ENCODE results near the gene GGT7.
"Not testable (repeated sequence)": the region's sequence is repeated elsewhere in the genome, so short reads cannot be mapped to it uniquely, and the experiment has no call there.

GGT7 gene

DNA sequence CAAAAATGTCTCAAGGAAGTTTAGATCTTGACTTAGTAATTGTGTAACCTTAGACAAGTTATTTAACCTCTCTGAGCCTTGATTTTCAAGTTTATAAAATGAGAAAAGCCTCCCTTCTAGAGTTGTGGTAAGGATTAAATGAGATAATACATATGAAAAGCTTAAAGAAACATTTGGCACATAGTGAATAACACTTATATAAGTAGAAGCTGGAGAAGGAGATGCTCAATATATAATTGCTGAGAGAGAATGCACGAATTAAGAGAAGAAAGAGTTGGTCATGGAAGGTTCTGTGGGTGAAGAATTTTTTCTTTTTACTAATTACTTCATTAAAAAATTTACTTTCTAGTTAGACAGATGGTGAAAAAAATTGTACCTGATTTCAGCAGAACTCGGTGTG lies 9.0 kb upstream of the GGT7 start:
- no peak for DNase-seq (ENCODE audit: low spot score)

DNA sequence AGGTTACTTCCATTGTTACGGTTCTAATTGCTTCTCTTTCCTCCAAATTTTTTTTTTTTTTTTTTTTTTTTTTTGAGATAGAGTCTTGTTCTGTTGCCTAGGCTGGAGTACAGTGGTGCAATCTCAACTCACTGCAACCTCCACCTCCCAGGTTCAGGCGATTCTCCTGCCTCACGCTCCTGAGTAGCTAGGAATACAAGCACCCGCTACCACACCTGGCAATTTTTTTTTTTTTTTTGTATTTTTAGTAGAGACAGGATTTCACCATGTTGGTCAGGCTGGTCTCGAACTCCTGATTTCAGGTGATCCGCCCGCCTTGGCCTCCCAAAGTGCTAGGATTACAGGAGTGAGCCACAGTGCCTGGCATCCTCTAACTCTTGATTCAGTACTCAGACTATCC lies 8.3 kb upstream of the GGT7 start:
- DNase-seq (ENCODE audit: low spot score), result not testable (repeated sequence)

- no peak for DNase-seq (ENCODE audit: low spot score)
Observed at GRCh38 chr20:34880215-34880850, 7.7 kb upstream of the GGT7 start.

DNA sequence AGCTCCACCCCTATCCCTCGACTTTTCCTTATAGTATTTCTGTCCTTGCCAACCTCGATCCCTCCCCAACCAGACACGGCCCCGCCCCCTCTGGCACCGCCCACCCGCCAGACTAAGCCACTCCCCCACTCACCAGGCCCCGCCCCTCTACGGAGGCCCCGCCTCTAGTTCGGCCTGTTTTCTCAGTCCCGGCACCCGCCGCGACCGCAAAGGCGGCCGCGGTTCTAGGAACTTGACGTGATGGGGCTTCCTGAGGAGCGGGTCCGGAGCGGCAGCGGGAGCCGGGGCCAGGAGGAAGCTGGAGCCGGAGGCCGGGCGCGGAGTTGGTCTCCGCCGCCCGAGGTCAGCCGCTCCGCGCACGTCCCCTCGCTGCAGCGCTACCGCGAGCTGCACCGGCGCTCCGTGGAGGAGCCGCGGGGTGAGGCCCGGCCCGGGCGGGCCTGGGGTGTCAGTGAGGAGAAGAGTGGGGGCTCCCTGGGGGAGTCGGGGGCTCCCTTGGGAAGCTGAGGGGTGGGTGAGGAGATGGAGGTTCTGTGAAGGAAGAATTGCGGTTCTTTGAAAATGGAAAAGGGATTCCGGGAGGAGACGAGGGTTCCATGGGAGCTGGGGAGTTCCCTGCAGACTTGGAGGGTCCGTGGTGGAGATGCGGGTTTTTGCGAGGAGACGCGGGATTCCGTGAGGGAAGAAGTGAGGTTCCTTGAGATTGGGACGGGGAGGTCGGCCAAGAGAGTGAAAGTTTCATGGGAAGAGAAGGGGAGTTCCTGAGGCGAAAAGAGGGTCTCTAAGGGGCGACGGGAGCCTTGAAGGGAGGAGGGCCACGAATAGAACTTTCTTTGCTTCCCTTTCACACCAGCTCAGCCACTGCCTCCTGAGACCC lies 4.0 kb upstream of the GGT7 start, which contains the start of gene ACSS2:
TSS of gene ACSS2 (plus strand) at position 207 of the 877 bp plus-strand sequence. CDS start at position 241, 34 bp downstream.
- no peak for DNase-seq (ENCODE audit: low spot score)

DNA sequence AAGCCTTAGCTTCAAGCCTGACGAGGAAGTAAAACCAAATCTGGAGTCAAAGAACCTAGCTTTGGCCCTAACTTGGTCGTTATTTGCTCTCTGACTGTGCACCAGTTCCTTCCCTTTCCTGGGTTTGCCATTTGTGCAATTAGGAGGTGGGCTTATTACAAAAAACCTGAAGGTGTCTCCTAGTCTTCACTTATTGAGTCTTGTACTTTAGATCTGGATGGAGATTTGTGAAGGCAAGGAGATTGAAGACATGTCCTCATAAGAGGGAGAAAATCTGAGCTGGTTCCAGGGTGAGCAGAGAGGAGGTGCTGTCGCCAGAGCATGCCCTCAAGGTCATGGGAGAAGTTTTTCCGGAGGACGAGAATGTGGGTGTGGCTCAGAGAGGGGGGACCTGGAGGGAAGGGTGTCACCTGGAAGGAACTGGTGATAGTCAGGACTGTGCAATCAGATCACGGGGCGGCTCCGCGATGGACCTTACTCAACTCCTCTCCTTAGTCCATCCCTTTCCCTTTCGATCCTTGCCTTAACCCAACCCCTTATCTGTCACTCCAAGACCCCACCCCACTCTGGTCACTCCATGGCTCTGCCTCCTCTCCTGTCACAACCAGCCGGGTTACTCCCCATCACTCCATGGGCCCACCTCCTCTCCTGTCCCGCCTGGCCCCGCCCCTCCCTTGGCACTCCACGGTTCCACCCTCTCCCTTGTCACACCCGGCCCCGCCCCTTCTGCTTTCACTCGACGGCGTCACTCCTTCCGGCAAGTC lies 3.2 kb upstream of the GGT7 start:
- peak; percentile 99 for DNase-seq (ENCODE audit: low spot score)

- peak; percentile 76 for DNase-seq (ENCODE audit: low spot score)
Observed at GRCh38 chr20:34874094-34874654, 1.5 kb upstream of the GGT7 start.

GRCh38 chr20:34873583-34874093 lies 982 bp upstream of the GGT7 start:
- DNase-seq (ENCODE audit: low spot score), result no peak

- no peak for DNase-seq (ENCODE audit: low spot score)
Observed at GRCh38 chr20:34871966-34872621, 562 bp downstream of the GGT7 start.

DNA sequence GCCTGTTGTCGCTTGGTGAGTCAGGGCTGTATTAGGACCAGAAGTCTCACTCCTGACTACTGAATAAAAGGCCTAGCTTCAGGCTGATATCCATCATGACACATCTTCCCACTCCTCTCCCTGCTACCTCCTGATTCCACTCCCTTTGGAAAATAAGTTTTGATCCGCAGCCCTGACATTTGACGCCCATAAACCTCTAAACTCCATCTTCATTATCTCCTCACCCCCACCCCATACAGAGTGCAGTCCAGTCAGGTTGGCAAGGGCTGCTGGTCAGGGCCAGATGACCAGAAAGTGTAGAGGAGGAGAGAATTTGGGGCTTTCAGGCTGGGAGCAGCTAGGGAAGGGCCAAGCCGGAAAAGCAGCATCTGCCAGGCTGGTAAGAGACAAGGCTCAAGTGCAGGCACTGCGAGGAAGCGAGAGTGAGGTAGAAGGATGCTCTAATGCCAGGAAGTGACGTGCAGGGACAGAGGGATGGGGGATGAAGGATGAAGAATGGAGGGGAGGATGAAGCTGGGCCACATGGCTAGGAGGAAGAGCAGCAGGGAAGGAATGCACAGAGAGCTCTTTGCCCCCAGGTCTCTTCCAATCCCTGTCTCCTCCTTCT lies 1.2 kb downstream of the GGT7 start:
- DNase-seq (ENCODE audit: low spot score), result no peak

- DNase-seq (ENCODE audit: low spot score), result no peak
Observed at GRCh38 chr20:34864216-34864615, 8.4 kb downstream of the GGT7 start.

GRCh38 chr20:34863421-34863965 lies 9.2 kb downstream of the GGT7 start:
- no peak for DNase-seq (ENCODE audit: low spot score)

DNA sequence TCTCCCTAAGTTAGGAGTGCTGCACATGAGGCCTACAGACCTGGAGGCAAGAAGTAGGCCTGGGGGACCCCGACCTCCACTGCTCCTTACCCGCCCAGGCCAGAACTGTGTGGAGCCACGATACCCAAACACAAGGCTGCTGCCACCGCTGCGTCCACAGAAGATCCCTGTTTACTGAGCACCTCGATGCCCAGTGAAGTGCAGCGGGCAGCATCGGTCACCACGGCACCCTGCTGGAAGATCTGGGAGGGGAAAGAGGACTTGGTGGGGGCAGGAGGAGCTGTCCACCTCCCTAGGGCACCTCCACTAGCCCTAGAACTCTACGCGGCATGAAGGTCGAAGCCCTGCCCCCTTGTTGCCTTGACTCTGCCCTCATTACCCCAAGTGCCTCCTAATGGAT lies 9.9 kb downstream of the GGT7 start:
- DNase-seq (ENCODE audit: low spot score), result no peak

- no peak for DNase-seq (ENCODE audit: low spot score)
Observed at GRCh38 chr20:34861386-34862084, 11.1 kb downstream of the GGT7 start.

GRCh38 chr20:34859826-34860545 lies 12.7 kb downstream of the GGT7 start:
- DNase-seq (ENCODE audit: low spot score), result no peak

GRCh38 chr20:34859367-34859766 lies 13.3 kb downstream of the GGT7 start:
- no peak for DNase-seq (ENCODE audit: low spot score)

DNA sequence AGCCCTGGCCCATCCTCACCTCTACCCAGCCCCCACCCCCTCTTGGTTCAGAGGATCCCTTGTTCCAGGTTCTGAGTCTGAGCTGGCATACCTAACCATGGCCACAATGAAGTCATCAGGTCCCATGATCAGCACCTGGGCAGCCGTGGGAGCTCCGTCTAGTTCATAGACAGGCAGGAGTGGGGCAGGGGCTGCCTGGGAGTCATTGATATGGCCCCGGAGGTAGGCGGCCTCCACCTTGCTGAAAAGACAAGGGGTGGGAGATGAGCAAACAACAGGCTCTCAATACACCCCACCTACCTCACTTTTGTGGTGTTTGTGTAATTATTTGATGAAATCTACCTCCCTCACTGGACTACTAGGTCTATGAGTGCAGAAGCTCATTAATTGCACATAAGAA lies 20.4 kb downstream of the GGT7 start:
- no peak for DNase-seq (ENCODE audit: low spot score)

GRCh38 chr20:34850969-34851368 lies 21.7 kb downstream of the GGT7 start:
- DNase-seq (ENCODE audit: low spot score), result no peak

DNA sequence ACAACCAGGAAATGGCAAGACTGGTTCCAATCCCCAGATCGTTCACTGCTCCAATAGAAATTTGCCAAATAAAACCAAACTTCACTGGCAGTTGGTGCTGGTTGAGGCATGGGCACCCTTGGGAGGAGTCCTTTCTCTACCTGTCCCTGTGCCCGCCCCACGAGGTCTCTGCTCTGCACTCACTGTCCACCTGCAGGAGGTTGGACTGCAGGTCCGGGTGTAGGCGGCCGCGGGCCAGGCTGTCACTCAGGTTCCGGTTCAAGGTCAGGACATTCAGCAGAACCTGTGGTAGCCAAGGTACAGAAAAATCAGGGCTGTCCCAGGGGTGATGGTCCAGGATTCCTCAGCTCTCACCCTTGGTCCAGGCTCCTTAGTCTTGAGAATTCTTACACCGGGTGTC lies 22.9 kb downstream of the GGT7 start:
- no peak for DNase-seq (ENCODE audit: low spot score)

DNA sequence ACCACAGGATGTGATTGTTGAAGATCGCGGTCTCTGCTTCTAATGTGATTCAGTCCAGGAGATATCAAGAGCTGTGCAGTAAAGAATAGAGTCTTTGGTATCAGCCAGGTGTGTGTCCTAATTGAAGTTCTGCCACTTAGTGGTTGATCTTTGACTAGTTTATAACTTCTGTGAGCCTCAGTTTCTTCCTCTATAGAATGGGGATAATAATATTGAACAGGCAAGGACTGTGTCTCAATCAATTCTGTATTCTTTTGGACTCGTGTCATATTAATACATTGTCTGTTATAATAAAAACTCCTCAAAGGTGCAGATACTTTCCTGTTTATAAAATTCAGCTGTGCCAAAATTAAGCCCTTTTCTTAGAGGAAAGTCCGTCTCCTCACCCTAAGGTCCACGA lies 24.1 kb downstream of the GGT7 start:
- DNase-seq (ENCODE audit: low spot score), result no peak

DNA sequence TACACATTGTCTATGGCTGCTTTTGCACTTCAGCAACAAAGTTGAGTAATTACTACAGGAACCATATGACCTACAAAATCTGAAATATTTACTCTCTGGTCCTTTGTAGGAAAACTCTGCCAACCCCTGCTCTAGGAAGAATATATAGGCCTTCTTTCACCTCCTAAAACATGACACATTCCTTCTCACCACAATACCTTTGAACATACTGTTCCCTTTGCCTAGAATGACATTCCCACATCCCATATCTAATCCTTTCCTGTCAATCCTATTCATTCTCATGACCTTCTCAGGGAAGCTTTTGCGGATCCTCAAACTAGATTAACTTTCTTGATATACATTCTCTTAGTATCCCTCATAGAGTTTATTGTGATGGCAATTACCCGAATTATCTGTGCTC lies 29.2 kb downstream of the GGT7 start:
- DNase-seq (ENCODE audit: low spot score), result no peak

Data from ecto neural progenitor cell (in vitro differentiated cells).